Osteoblast (primary cell): Measurements from ENCODE around the gene IFNAR2. TPM values are rescaled to one million over a fixed set of nuclear protein-coding genes. Genes with fewer than 3 reads are reported as not detected.

Experiments used
- DNase-seq: peaks from one replicate; pipeline ENCODE4 v3.0.0; 2011; ENCODE audit warnings: low spot score, mixed read lengths; ENCODE audit not compliant: insufficient read length; ENCODE audit errors: missing footprints
- H2AFZ ChIP-seq: 2 replicates; pipeline ENCODE4 v1.6.0; 2011; ENCODE audit warnings: mild to moderate bottlenecking, low read length
- H3K27ac ChIP-seq: 2 replicates; pipeline ENCODE4 v1.5.1; 2011; ENCODE audit warnings: mild to moderate bottlenecking, low read depth, low read length, moderate library complexity
- H3K27me3 ChIP-seq: 2 replicates; pipeline ENCODE4 v1.6.0; 2012; ENCODE audit warnings: mild to moderate bottlenecking, control low read depth, inconsistent platforms, low read length, moderate library complexity; ENCODE audit not compliant: insufficient read depth
- H3K36me3 ChIP-seq: 2 replicates; pipeline ENCODE4 v1.5.1; 2011; ENCODE audit warnings: mild to moderate bottlenecking, low read length, control low read depth, moderate library complexity; ENCODE audit not compliant: insufficient read depth
- H3K4me1 ChIP-seq: 2 replicates; pipeline ENCODE4 v1.5.1; 2011; ENCODE audit warnings: mild to moderate bottlenecking, low read length, control low read depth, moderate library complexity; ENCODE audit not compliant: insufficient read depth
- H3K4me2 ChIP-seq: 2 replicates; pipeline ENCODE4 v1.6.0; 2011; ENCODE audit warnings: mild to moderate bottlenecking, low read length; ENCODE audit not compliant: insufficient read depth
- H3K4me3 ChIP-seq: fragments of 200-600 bp; sonication (generic); 3 replicates; pipeline ENCODE4 v1.5.1; 2012; ENCODE audit warnings: mild to moderate bottlenecking, low read length, inconsistent platforms; ENCODE audit not compliant: insufficient read depth
- H3K79me2 ChIP-seq: 2 replicates; pipeline ENCODE4 v1.6.0; 2012; ENCODE audit warnings: mild to moderate bottlenecking, low read length, control low read depth, inconsistent platforms; ENCODE audit not compliant: insufficient read depth
- H3K9me3 ChIP-seq: 2 replicates; pipeline ENCODE4 v1.5.1; 2011; ENCODE audit warnings: low read depth, low read length, control low read depth
- H4K20me1 ChIP-seq: 2 replicates; pipeline ENCODE4 v1.6.0; 2012; ENCODE audit warnings: mild to moderate bottlenecking, low read length, control low read depth; ENCODE audit not compliant: insufficient read depth
- CTCF ChIP-seq: IDR thresholded peaks from 2 replicates; pipeline ENCODE4 v1.5.1; 2011; ENCODE audit warnings: mild to moderate bottlenecking, low read depth, low read length, moderate library complexity; ENCODE audit errors: extremely low read depth
- total RNA-seq: library from RNA; depleted of rRNA; stranded (reverse); fragments of >200 nt; gene quantifications from 2 replicates; pipeline ENCODE4 v1.2.3, GENCODE V29; 2012

The IFNAR2 gene
- total RNA-seq, 1 donor: 4.0 TPM

GRCh38 chr21:33258475-33258874 is 28.7 kb downstream of the IFNAR2 start:
- no peak for TF ChIP-seq CTCF
- no peak for DNase-seq
- Histone ChIP-seq H3K79me2 (no peaks in the 10 kb centered on the region), H4K20me1 (no peaks in the 10 kb centered on the region), H3K27me3 (no peaks in the 10 kb centered on the region), H2AFZ (no peak overlapping the region), H3K36me3 (peaks cover 37% of the 10 kb centered on the region), H3K9me3 (no peaks in the 10 kb centered on the region), H3K27ac (no peak overlapping the region), H3K4me2 (no peak overlapping the region), H3K4me3 (no peak overlapping the region), H3K4me1 (peaks cover 15% of the 10 kb centered on the region)

- Histone ChIP-seq H3K4me3 (no peak overlapping the region), H3K4me2 (no peak overlapping the region)
- DNase-seq: no peak
Measured at GRCh38 chr21:33259428-33259827, 29.7 kb downstream of the IFNAR2 start.

GRCh38 chr21:33259995-33260394 is 30.3 kb downstream of the IFNAR2 start:
- Histone ChIP-seq H3K27ac (no peak overlapping the region), H3K4me2 (peak overlapping the region; percentile 14), H3K27me3 (no peaks in the 10 kb centered on the region), H4K20me1 (no peaks in the 10 kb centered on the region), H3K9me3 (no peaks in the 10 kb centered on the region), H3K4me3 (no peak overlapping the region), H2AFZ (no peak overlapping the region), H3K4me1 (peaks cover 15% of the 10 kb centered on the region), H3K79me2 (no peaks in the 10 kb centered on the region), H3K36me3 (peaks cover 26% of the 10 kb centered on the region)
- no peak for TF ChIP-seq CTCF
- DNase-seq: no peak

More at GRCh38 chr21:33259428-33259827, 29.7 kb downstream of the IFNAR2 start:
- H2AFZ ChIP-seq: no peak overlapping the region
- no peaks in the 10 kb centered on the region for H3K27me3 ChIP-seq
- TF ChIP-seq CTCF: no peak
- H3K27ac ChIP-seq: no peak overlapping the region
- H3K4me1 ChIP-seq: peaks cover 15% of the 10 kb centered on the region
- no peaks in the 10 kb centered on the region for H3K9me3 ChIP-seq
- no peaks in the 10 kb centered on the region for H3K79me2 ChIP-seq
- H4K20me1 ChIP-seq: no peaks in the 10 kb centered on the region
- H3K36me3 ChIP-seq: peaks cover 31% of the 10 kb centered on the region

GRCh38 chr21:33261635-33262034 is 31.9 kb downstream of the IFNAR2 start:
- H3K9me3 ChIP-seq: no peaks in the 10 kb centered on the region
- no peak for DNase-seq
- H3K4me1 ChIP-seq: peaks cover 21% of the 10 kb centered on the region
- peaks cover 14% of the 10 kb centered on the region for H3K36me3 ChIP-seq
- H3K27me3 ChIP-seq: no peaks in the 10 kb centered on the region
- H3K4me2 ChIP-seq: no peak overlapping the region
- TF ChIP-seq CTCF: no peak
- H3K4me3 ChIP-seq: no peak overlapping the region
- H4K20me1 ChIP-seq: no peaks in the 10 kb centered on the region
- H3K27ac ChIP-seq: peak overlapping the region; percentile 17
- H3K79me2 ChIP-seq: peaks cover 9% of the 10 kb centered on the region
- no peak overlapping the region for H2AFZ ChIP-seq
